Activated naive CD8-positive, alpha-beta T cell treated with anti-CD3 and anti-CD28 coated beads, Interleukin-2, amount 10 ng/mL, durations not matched to agents 7 days and 5 days (primary cell): ENCODE data around the gene ABCF3. TPM values are rescaled to one million over a fixed set of nuclear protein-coding genes. Genes with fewer than 3 reads are reported as not detected.
"Not testable (repeated sequence)": the region's sequence is repeated elsewhere in the genome, so short reads cannot be mapped to it uniquely, and the experiment has no call there.

Experiments
- ATAC-seq: fragments of 150-1000 bp; cut with Tn5 transposase; one replicate; pipeline ENCODE4 v1.10.0; 2021; ENCODE audit warnings: low read depth, moderate library complexity
- POLR2A ChIA-PET: fragments of 350-600 bp; sonication (Branson Sonifier 250); formaldehyde crosslinking; loops from one replicate; lab custom pipeline; 2021; ENCODE audit warnings: antibody characterized with exemption; lab: Charles Lee
- DNase-seq: peaks from one replicate; pipeline ENCODE4 v3.0.0; 2021
- H3K27ac Mint-ChIP-seq: one replicate; pipeline ENCODE4 v1.8.0; 2022; ENCODE audit warnings: mild to moderate bottlenecking, mixed read lengths
- H3K27me3 Mint-ChIP-seq: one replicate; pipeline ENCODE4 v1.8.0; 2022; ENCODE audit warnings: mild to moderate bottlenecking, moderate library complexity, mixed read lengths
- H3K36me3 Mint-ChIP-seq: one replicate; pipeline ENCODE4 v1.8.0; 2021; ENCODE audit warnings: mild to moderate bottlenecking, mixed read lengths
- H3K4me1 Mint-ChIP-seq: one replicate; pipeline ENCODE4 v1.8.0; 2021; ENCODE audit warnings: mixed read lengths
- H3K4me3 Mint-ChIP-seq: one replicate; pipeline ENCODE4 v1.8.0; 2022; ENCODE audit warnings: mild to moderate bottlenecking, moderate library complexity, mixed read lengths
- H3K9me3 Mint-ChIP-seq: one replicate; pipeline ENCODE4 v1.8.0; 2021; ENCODE audit warnings: mixed read lengths
- total RNA-seq, 2 experiments: library from RNA; stranded (reverse); gene quantifications; one replicate each; pipeline ENCODE4 v1.2.3, GENCODE V29; 2021

ABCF3 gene
- total RNA-seq, 2 experiments from 2014 or later, result 68.6 to 76.3 TPM

GRCh38 chr3:184156522-184156955 is 29.5 kb upstream of the ABCF3 start:
- peaks cover 1% of the 10 kb centered on the region for H3K36me3 Mint-ChIP-seq
- peak overlapping the region; percentile 98 for H3K4me3 Mint-ChIP-seq
- peaks cover 25% of the 10 kb centered on the region for H3K4me1 Mint-ChIP-seq
- H3K27ac Mint-ChIP-seq, result peak overlapping the region; percentile 82
- H3K27me3 Mint-ChIP-seq, result no peaks in the 10 kb centered on the region
- H3K9me3 Mint-ChIP-seq, result no peaks in the 10 kb centered on the region
- peak; percentile 41 for DNase-seq
- POLR2A ChIA-PET, result interaction anchor here (2.3 kb wide), 1 partner anchor 19 kb away, joined by 6 read pairs; no protein-coding TSS in a partner anchor
- ATAC-seq, result no peak

DNA sequence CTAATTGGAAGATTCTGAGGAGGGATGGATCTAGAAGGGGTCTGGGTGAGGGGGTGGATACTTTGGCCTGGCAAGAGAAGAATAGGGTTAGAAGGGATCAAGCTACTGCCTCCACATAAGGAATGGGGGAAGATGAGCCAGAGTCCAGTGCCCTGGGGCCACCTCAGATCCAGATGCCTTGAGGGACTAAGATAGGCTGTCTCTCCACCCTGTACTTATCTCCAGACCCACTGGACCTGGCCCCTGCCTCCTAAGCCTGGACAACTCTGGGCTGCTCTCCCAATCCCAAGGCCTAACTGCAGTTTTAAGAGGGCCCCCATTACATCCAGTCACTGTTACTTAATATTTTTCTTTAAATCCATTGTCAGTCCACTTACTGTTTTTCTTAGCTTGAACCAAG is 28.8 kb upstream of the ABCF3 start:
- no peak for DNase-seq
- Mint-ChIP-seq H3K9me3 (no peaks in the 10 kb centered on the region), H3K4me3 (peak overlapping the region; percentile 98), H3K4me1 (peaks cover 25% of the 10 kb centered on the region), H3K36me3 (peaks cover 1% of the 10 kb centered on the region), H3K27ac (peak overlapping the region; percentile 30), H3K27me3 (no peaks in the 10 kb centered on the region)
- ATAC-seq, result no peak
- POLR2A ChIA-PET, result interaction anchor here (2.3 kb wide), 1 partner anchor 18 kb away, joined by 6 read pairs; no protein-coding TSS in a partner anchor

DNA sequence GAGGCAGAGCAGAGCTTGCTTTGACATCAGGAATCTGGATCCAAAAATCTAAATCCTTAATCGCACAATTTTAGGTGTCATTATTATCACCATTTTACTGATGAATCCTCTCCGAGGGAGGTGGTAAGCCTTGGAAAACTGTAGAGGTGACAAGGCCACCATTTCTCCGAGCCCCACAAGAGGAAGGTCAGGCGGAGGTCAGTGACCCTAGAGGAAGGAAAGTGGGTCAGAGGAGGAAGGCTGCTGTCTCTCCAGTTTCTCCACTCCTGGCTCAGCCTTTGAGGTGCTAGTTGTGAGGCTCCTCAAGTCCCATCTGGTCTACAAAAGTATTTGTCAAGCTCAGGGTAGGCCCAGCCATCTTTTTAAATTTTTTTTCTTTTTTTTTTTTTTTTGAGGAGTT is 27.6 kb upstream of the ABCF3 start:
- POLR2A ChIA-PET, result no interaction called here
- H3K4me3 Mint-ChIP-seq, result no peak overlapping the region
- DNase-seq (no peak), ATAC-seq (no peak)
- H3K4me1 Mint-ChIP-seq, result peaks cover 21% of the 10 kb centered on the region
- no peaks in the 10 kb centered on the region for H3K27me3 Mint-ChIP-seq
- no peak overlapping the region for H3K27ac Mint-ChIP-seq
- peaks cover 1% of the 10 kb centered on the region for H3K36me3 Mint-ChIP-seq
- no peaks in the 10 kb centered on the region for H3K9me3 Mint-ChIP-seq

DNA sequence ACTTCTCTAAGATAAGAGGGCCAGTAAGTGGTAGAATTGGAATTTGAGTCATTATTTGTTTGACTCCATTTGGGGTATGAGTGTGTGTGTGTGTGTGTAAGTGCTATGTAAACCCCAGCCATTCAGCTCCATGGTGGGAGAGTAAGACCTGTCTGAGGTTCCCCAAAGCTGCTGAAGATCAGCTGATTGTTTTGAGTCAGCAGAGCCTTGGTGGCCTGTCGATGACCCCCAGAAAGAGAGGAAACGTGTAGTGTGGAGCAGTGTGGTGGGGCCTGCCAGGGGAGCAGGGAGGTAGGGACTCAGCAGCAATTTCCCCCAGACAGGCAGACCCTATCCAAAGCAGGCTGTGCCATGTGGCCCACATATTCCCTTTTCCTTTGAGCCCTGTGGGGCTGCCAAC is 25.5 kb upstream of the ABCF3 start:
- ATAC-seq (no peak), DNase-seq (no peak)
- Mint-ChIP-seq H3K9me3 (no peaks in the 10 kb centered on the region), H3K36me3 (peaks cover 1% of the 10 kb centered on the region), H3K4me3 (no peak overlapping the region), H3K27ac (no peak overlapping the region), H3K27me3 (no peaks in the 10 kb centered on the region), H3K4me1 (peaks cover 25% of the 10 kb centered on the region)
- POLR2A ChIA-PET, result no interaction called here

- H3K4me3 Mint-ChIP-seq, H3K27me3 Mint-ChIP-seq: not testable (repeated sequence)
Measured at GRCh38 chr3:184162571-184163070, 23.4 kb upstream of the ABCF3 start.

DNA sequence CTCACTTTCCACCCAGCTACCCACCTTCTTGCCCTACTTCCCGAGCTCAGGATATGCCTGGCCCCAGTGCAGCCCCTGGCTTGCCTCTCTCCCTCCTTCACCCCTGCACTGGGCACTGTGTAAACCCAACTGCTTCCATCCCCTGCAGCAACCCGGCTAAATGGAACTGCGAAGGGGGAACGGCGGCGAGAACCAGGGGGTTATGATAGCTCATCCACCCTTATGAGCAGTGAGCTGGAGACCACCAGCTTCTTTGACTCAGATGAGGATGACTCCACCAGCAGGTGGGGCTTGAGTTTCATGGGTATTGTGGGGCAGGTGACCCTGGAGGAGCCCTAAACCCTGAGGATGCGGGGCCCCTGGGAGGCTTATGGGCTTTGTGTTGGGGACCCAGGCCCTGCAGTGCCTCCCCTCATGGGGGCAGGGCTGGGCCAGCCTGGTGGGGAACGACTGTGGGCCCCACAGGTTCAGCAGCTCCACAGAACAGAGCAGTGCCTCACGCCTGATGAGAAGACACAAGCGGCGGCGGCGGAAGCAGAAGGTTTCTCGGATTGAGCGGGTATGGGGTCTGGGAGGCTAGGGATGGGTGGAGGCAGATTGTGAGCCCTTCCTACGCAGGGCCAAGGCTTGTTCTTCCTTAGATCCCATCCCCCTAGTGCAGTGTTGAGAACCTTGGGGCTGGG is 21.2 kb upstream of the ABCF3 start:
- Mint-ChIP-seq H3K4me3 (no peak overlapping the region), H3K27me3 (no peaks in the 10 kb centered on the region), H3K9me3 (no peaks in the 10 kb centered on the region), H3K4me1 (peaks cover 10% of the 10 kb centered on the region), H3K27ac (no peak overlapping the region), H3K36me3 (peaks cover 5% of the 10 kb centered on the region)
- ATAC-seq (no peak), DNase-seq (no peak)
- POLR2A ChIA-PET, result interaction anchor here (0.8 to 1.2 kb wide), 3 partner anchors 9 to 22 kb away, joined by 3 to 4 read pairs (median 3); partner anchors contain the start of genes ABCF3 and DVL3

More at GRCh38 chr3:184162571-184163070, 23.4 kb upstream of the ABCF3 start:
- H3K9me3 Mint-ChIP-seq, H3K27ac Mint-ChIP-seq, POLR2A ChIA-PET, H3K36me3 Mint-ChIP-seq, ATAC-seq, DNase-seq: not testable (repeated sequence)
- H3K4me1 Mint-ChIP-seq, result peaks cover 16% of the 10 kb centered on the region

DNA sequence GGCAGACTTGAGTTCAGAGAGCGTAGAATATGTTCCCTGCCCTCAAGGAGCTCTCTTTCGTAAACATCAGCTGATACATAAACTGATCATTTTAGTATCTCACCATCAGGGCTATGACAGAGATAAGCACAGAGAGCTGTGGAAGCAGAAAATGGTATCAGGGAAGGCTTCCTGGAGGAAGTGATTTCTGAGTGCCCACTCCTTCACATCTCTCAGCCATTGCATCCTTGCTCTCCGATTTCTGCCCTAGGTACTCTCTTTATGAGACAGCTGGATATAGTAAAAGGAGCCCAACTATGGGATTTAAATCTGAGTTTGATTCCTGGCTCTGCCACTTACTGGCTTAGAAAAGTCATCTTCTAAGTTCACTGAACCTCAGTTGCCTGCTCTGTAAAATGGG is 20.5 kb upstream of the ABCF3 start:
- no peak overlapping the region for H3K27ac Mint-ChIP-seq
- H3K4me1 Mint-ChIP-seq, result peaks cover 8% of the 10 kb centered on the region
- no peak overlapping the region for H3K4me3 Mint-ChIP-seq
- no peaks in the 10 kb centered on the region for H3K9me3 Mint-ChIP-seq
- no peak for DNase-seq
- POLR2A ChIA-PET, result no interaction called here
- ATAC-seq, result no peak
- peaks cover 5% of the 10 kb centered on the region for H3K36me3 Mint-ChIP-seq
- no peaks in the 10 kb centered on the region for H3K27me3 Mint-ChIP-seq

DNA sequence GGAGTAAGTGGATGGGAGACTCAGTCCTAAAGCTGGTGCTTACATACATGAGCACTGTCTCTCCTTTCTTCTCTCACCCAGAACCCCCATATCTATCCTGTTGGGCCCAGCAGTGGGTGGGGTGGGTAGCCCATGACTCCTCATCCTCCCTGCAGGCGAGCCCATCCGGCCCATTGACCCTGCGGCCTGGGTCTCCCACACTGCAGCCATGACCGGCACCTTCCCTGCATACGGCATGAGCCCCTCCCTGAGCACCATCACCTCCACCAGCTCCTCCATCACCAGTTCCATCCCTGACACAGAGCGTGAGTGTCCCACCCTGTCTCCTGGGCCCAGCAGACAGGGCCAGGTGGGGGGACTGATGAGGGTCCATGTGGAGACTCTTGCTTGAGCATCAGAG is 19.3 kb upstream of the ABCF3 start:
- Mint-ChIP-seq H3K27me3 (no peaks in the 10 kb centered on the region), H3K36me3 (peaks cover 7% of the 10 kb centered on the region), H3K4me3 (no peak overlapping the region), H3K4me1 (peaks cover 6% of the 10 kb centered on the region), H3K9me3 (no peaks in the 10 kb centered on the region), H3K27ac (no peak overlapping the region)
- ATAC-seq, result no peak
- POLR2A ChIA-PET, result no interaction called here
- DNase-seq, result no peak

DNA sequence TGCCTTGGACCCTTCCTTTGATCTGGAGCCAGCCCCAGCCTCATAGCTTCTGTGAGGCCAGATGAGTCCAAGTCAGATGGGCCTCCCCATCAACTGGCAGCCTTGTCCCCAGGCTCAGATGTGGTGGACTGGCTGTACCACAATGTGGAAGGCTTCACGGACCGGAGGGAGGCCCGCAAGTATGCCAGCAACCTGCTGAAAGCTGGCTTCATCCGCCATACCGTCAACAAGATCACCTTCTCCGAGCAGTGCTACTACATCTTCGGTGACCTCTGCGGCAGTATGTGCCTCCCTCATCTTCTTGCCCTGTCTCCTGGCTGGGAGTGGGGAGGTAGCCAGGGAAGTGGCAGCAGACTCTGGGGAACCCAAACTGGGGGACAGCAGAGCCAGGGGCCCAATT is 18.2 kb upstream of the ABCF3 start:
- ATAC-seq (no peak), DNase-seq (no peak)
- H3K4me3 Mint-ChIP-seq, result no peak overlapping the region
- no peaks in the 10 kb centered on the region for H3K27me3 Mint-ChIP-seq
- no peaks in the 10 kb centered on the region for H3K9me3 Mint-ChIP-seq
- no peak overlapping the region for H3K27ac Mint-ChIP-seq
- POLR2A ChIA-PET, result no interaction called here
- H3K4me1 Mint-ChIP-seq, result peaks cover 6% of the 10 kb centered on the region
- H3K36me3 Mint-ChIP-seq, result peaks cover 10% of the 10 kb centered on the region

DNA sequence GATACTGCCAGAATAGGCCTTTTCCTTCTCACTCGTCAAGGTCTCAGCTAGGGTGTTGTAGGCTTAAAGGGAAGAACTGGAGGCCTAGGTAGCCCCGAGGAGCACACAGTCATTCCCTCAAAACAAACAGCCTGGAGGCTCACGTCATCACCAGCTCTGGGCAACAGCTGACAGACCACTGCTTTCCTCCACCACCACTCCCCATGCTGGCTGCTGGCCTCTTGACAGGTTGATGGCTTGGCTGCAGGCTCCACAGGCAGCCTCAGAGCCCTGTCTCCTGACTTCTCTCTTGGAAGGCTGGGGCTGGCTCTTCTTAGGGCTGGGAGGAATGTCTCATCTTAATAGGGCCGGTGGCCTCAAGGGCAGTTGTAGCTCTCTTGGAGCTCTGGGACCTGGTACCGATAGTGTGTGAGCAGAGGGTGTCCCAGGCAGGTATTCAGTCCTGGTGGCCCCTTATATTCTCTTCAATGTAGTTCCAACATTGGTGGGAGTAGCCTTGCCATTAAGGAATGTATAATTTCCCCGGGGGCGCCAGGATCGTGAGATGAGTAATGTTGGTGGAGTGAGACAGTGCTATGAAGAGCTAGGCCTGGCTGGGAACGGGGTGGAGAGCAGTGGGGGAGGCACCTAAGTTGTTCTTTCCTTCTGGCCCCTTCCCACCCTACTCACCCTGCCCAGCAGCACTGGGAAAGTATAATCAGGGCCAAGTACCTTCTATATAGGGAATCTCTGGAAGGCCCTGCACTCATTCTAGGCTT is 17.5 kb upstream of the ABCF3 start:
- no peak for DNase-seq
- POLR2A ChIA-PET, result no interaction called here
- Mint-ChIP-seq H3K27me3 (no peaks in the 10 kb centered on the region), H3K4me1 (peaks cover 6% of the 10 kb centered on the region), H3K9me3 (no peaks in the 10 kb centered on the region), H3K27ac (no peak overlapping the region), H3K36me3 (peaks cover 14% of the 10 kb centered on the region), H3K4me3 (no peak overlapping the region)
- no peak for ATAC-seq

DNA sequence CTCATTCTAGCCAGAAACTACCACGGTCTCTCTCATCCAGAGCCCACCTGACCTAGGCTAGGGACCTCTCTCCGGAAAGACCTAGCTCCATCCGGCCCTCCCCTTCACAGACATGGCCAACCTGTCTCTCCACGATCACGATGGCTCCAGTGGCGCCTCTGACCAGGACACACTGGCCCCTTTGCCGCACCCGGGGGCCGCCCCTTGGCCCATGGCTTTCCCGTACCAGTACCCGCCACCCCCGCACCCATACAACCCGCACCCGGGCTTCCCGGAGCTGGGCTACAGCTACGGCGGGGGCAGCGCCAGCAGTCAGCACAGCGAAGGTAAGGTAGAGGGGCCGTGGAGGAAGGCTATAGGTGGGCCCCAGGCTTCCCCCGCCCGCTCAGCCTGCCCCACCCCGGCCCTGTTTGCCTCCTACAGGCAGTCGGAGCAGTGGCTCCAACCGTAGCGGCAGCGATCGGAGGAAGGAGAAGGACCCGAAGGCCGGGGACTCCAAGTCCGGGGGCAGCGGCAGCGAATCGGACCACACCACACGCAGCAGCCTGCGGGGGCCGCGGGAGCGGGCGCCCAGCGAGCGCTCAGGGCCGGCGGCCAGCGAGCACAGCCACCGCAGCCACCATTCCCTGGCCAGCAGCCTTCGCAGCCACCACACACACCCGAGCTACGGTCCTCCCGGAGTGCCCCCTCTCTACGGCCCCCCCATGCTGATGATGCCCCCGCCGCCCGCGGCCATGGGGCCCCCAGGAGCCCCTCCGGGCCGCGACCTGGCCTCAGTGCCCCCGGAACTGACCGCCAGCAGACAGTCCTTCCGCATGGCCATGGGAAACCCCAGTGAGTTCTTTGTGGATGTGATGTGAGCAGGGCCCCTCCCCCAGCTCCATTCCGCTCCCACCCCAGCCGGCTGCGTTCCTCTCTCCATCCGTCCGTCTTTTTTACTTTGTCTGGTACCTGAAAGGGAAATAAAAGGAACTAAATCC is 15.8 kb upstream of the ABCF3 start:
- peaks cover 10% of the 10 kb centered on the region for H3K4me1 Mint-ChIP-seq
- H3K27ac Mint-ChIP-seq, result no peak overlapping the region
- POLR2A ChIA-PET, result no interaction called here
- ATAC-seq (no peak), DNase-seq (no peak)
- peaks cover 14% of the 10 kb centered on the region for H3K36me3 Mint-ChIP-seq
- H3K27me3 Mint-ChIP-seq, result no peaks in the 10 kb centered on the region
- H3K4me3 Mint-ChIP-seq, result no peak overlapping the region
- H3K9me3 Mint-ChIP-seq, result no peaks in the 10 kb centered on the region

GRCh38 chr3:184171562-184171961 is 14.4 kb upstream of the ABCF3 start:
- H3K4me1 Mint-ChIP-seq, result peaks cover 18% of the 10 kb centered on the region
- H3K27ac Mint-ChIP-seq, result no peak overlapping the region
- DNase-seq (no peak), ATAC-seq (no peak)
- H3K36me3 Mint-ChIP-seq, result peaks cover 14% of the 10 kb centered on the region
- POLR2A ChIA-PET, result no interaction called here
- H3K27me3 Mint-ChIP-seq, result no peaks in the 10 kb centered on the region
- H3K4me3 Mint-ChIP-seq, result no peak overlapping the region
- H3K9me3 Mint-ChIP-seq, result no peaks in the 10 kb centered on the region
